Trophoblast cell (in vitro differentiated cells and primary cell): ENCODE results near the gene ANO8.

Experiments used
- DNase-seq, 2 donors: peaks; one replicate each; pipeline ENCODE4 v3.0.0-alpha.2; 2016
- H2AFZ ChIP-seq: 2 replicates; pipeline ENCODE4 v1.6.1; 2013; ENCODE audit warnings: low read length, moderate library complexity, mild to moderate bottlenecking; ENCODE audit not compliant: insufficient read depth, poor library complexity
- H2AK5ac ChIP-seq: 2 replicates; pipeline ENCODE4 v1.6.1; 2013; ENCODE audit warnings: mild to moderate bottlenecking, low read length
- H2BK120ac ChIP-seq: 2 replicates; pipeline ENCODE4 v1.6.1; 2013; ENCODE audit warnings: low read length, mild to moderate bottlenecking, moderate library complexity; ENCODE audit not compliant: insufficient read depth, poor library complexity
- H2BK12ac ChIP-seq: 2 replicates; pipeline ENCODE4 v1.6.1; 2013; ENCODE audit warnings: mild to moderate bottlenecking, low read length, moderate library complexity
- H2BK5ac ChIP-seq: 2 replicates; pipeline ENCODE4 v1.6.1; 2013; ENCODE audit warnings: low read length, low read depth, moderate library complexity, mild to moderate bottlenecking; ENCODE audit not compliant: poor library complexity
- H3K14ac ChIP-seq: 2 replicates; pipeline ENCODE4 v1.6.1; 2013; ENCODE audit warnings: mild to moderate bottlenecking, low read length
- H3K18ac ChIP-seq: 2 replicates; pipeline ENCODE4 v1.6.1; 2013; ENCODE audit warnings: mild to moderate bottlenecking, low read length
- H3K23ac ChIP-seq: 2 replicates; pipeline ENCODE4 v1.6.1; 2013; ENCODE audit warnings: low read length
- H3K27ac ChIP-seq: 2 replicates; pipeline ENCODE4 v1.5.1; 2013; ENCODE audit warnings: low read depth, mild to moderate bottlenecking, inconsistent platforms, low read length, moderate library complexity
- H3K27me3 ChIP-seq: 2 replicates; pipeline ENCODE4 v1.6.1; 2013; ENCODE audit warnings: inconsistent platforms, mild to moderate bottlenecking, low read length, moderate library complexity; ENCODE audit not compliant: insufficient read depth
- H3K36me3 ChIP-seq, 2 experiments: 1 replicate in 1 of 2; 2 replicates in 1 of 2; pipeline ENCODE4 v1.6.1; 2013; ENCODE audit warnings: low read length in 2 of 2, mild to moderate bottlenecking in 2 of 2, moderate library complexity in 1 of 2; ENCODE audit not compliant: insufficient read depth in 2 of 2, control insufficient read depth in 1 of 2
- H3K4ac ChIP-seq: 2 replicates; pipeline ENCODE4 v1.6.1; 2013; ENCODE audit warnings: low read depth, mild to moderate bottlenecking, low read length, moderate library complexity
- H3K4me1 ChIP-seq, 2 experiments: 1 replicate in 1 of 2; 2 replicates in 1 of 2; pipeline ENCODE4 v1.6.1; 2013; ENCODE audit warnings: low read length in 2 of 2, mild to moderate bottlenecking in 2 of 2, moderate library complexity in 1 of 2; ENCODE audit not compliant: insufficient read depth in 2 of 2, control insufficient read depth in 1 of 2
- H3K4me2 ChIP-seq: 2 replicates; pipeline ENCODE4 v1.6.1; 2013; ENCODE audit warnings: inconsistent platforms, mild to moderate bottlenecking, low read length, moderate library complexity
- H3K4me3 ChIP-seq: 2 replicates; pipeline ENCODE4 v1.5.1; 2013; ENCODE audit warnings: mild to moderate bottlenecking, low read depth, low read length, inconsistent platforms
- H3K79me1 ChIP-seq: one replicate; pipeline ENCODE4 v1.6.1; 2013; ENCODE audit warnings: low read length
- H3K79me2 ChIP-seq: 2 replicates; pipeline ENCODE4 v1.6.1; 2013; ENCODE audit warnings: low read length, mild to moderate bottlenecking; ENCODE audit not compliant: control insufficient read depth, insufficient read depth, poor library complexity
- H3K9ac ChIP-seq: 2 replicates; pipeline ENCODE4 v1.6.1; 2013; ENCODE audit warnings: mild to moderate bottlenecking, low read length
- H3K9me3 ChIP-seq: 2 replicates; pipeline ENCODE4 v1.6.1; 2013; ENCODE audit warnings: low read depth, mild to moderate bottlenecking, control low read depth, inconsistent platforms, low read length; ENCODE audit not compliant: insufficient read depth
- H4K12ac ChIP-seq: 2 replicates; pipeline ENCODE4 v1.6.1; 2013; ENCODE audit warnings: low read depth, mild to moderate bottlenecking, low read length, moderate library complexity
- H4K8ac ChIP-seq: 2 replicates; pipeline ENCODE4 v1.6.1; 2013; ENCODE audit warnings: low read depth, mild to moderate bottlenecking, low read length, moderate library complexity
- H4K91ac ChIP-seq: one replicate; pipeline ENCODE4 v1.6.1; 2013; ENCODE audit warnings: low read depth, mild to moderate bottlenecking, low read length, moderate library complexity
- WGBS: extraction: QIAGEN DNeasy Blood & Tissue Kit; methylation state at CpG from one replicate; pipeline ENCODE4 v1.1.7; 2013; ENCODE audit warnings: missing lambda C conversion rate; ENCODE audit not compliant: insufficient read length, insufficient coverage; ENCODE audit errors: extremely low coverage; 5-methylcytosine and 5-hydroxymethylcytosine counted together

ANO8 gene

DNA sequence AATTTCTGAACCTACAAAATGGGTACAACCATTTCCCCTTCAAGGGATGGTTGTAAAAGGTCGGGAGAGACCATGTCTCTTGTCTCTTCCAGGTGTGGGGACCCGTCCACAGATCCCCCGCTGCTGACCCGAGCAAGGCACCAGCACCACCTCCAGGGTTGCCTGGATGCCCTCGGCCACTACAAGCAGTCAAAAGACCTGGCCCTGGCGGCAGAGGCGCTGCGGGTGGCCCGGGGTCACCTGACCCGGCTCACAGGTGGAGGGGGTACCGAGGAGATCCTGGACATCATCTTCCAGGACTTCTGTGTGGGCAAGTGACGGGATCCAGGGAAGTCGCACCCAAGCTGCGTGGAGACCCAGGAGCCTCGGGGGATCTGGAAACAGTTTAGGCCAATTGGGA lies 6.7 kb upstream of the ANO8 start:
- no peaks in the 10 kb centered on the region for H3K9me3 ChIP-seq
- H4K12ac ChIP-seq, result no peak overlapping the region
- no peak overlapping the region for H3K4me3 ChIP-seq
- no peak overlapping the region for H3K23ac ChIP-seq
- no peak overlapping the region for H2AK5ac ChIP-seq
- no peak overlapping the region for H4K91ac ChIP-seq
- WGBS, result no CpG with 5 or more reads among the region's 15 CpGs
- H3K27ac ChIP-seq, result no peak overlapping the region
- no peak overlapping the region for H2BK120ac ChIP-seq
- H3K36me3 ChIP-seq, result peaks cover 4 to 5% of the 10 kb centered on the region in 2 experiments
- no peak overlapping the region for H2BK12ac ChIP-seq
- no peak for DNase-seq
- no peak overlapping the region for H3K18ac ChIP-seq
- H3K14ac ChIP-seq, result no peak overlapping the region
- H3K4ac ChIP-seq, result no peak overlapping the region
- no peak overlapping the region for H4K8ac ChIP-seq
- no peak overlapping the region for H2AFZ ChIP-seq
- H3K4me1 ChIP-seq, result peaks cover 8 to 10% of the 10 kb centered on the region in 2 experiments
- no peak overlapping the region for H3K9ac ChIP-seq
- peaks cover 2% of the 10 kb centered on the region for H3K79me2 ChIP-seq
- no peak overlapping the region for H3K4me2 ChIP-seq
- H3K27me3 ChIP-seq, result no peaks in the 10 kb centered on the region
- peaks cover 11% of the 10 kb centered on the region for H3K79me1 ChIP-seq
- no peak overlapping the region for H2BK5ac ChIP-seq

DNA sequence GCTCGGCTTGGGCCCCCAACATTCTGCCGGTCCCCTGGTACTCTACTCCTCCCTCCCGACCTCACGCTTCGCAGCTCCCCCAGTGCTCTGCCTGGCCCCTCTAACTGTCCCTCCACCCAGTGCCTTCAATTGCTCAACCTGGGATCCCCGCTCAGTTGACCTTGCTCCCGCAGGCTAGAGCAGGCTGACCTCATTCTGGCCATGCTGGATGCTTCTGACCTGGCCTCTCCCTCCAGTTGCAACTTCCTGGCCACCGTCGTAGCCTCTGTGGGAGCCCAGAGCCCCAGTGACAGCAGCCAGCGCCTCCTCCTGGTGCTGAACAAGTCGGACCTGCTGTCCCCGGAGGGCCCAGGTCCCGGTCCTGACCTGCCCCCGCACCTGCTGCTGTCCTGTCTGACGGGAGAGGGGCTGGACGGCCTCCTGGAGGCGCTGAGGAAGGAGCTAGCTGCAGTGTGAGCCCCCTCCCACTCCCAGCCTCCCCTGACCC lies 6.3 kb upstream of the ANO8 start:
- H3K4me3 ChIP-seq, result no peak overlapping the region
- H3K79me1 ChIP-seq, result peaks cover 11% of the 10 kb centered on the region
- no peak overlapping the region for H2AFZ ChIP-seq
- no peak overlapping the region for H3K4me2 ChIP-seq
- no peaks in the 10 kb centered on the region for H3K9me3 ChIP-seq
- no peak overlapping the region for H2BK5ac ChIP-seq
- no peak overlapping the region for H4K12ac ChIP-seq
- H2BK12ac ChIP-seq, result no peak overlapping the region
- H3K27ac ChIP-seq, result no peak overlapping the region
- H3K14ac ChIP-seq, result no peak overlapping the region
- H4K8ac ChIP-seq, result no peak overlapping the region
- H3K36me3 ChIP-seq, result peaks cover 4 to 5% of the 10 kb centered on the region in 2 experiments
- H3K4ac ChIP-seq, result no peak overlapping the region
- no peak for DNase-seq
- H3K23ac ChIP-seq, result no peak overlapping the region
- peaks cover 8 to 10% of the 10 kb centered on the region in 2 experiments for H3K4me1 ChIP-seq
- no CpG with 5 or more reads among the region's 17 CpGs for WGBS
- H4K91ac ChIP-seq, result no peak overlapping the region
- H2BK120ac ChIP-seq, result no peak overlapping the region
- no peak overlapping the region for H3K18ac ChIP-seq
- H2AK5ac ChIP-seq, result no peak overlapping the region
- no peaks in the 10 kb centered on the region for H3K27me3 ChIP-seq
- H3K79me2 ChIP-seq, result peaks cover 2% of the 10 kb centered on the region
- H3K9ac ChIP-seq, result no peak overlapping the region

DNA sequence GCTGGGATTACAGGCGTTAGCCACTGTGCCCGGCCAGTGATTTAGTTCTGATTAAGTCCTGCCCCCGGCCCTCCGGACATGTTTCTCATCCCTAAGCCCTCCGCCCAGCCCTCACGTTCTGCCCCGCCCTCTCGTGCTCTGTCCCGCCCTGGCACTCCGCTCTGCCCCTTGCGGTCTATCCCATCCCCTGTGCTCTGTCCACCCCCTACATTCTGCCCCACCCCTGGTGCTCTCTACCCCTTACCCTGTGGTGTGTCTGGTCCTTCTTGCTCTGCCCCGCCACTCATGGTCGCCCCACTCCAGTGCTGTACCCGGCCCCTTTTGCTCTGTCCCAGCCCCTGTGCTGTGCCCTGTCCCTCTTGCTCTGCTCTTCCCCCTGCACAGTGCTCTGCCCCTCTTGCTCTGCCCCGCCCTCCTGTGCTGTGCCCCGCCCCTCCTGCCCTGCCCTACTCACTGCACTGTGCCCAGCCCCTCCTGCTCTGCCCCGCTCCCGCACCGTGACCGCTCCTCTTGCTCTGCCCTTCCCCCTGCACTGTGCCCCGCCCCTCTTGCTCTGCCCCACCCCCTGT lies 5.7 kb upstream of the ANO8 start:
- peaks cover 11% of the 10 kb centered on the region for H3K79me1 ChIP-seq
- H2AFZ ChIP-seq, result no peak overlapping the region
- DNase-seq, result no peak
- no peak overlapping the region for H4K8ac ChIP-seq
- H2BK120ac ChIP-seq, result no peak overlapping the region
- no peak overlapping the region for H3K27ac ChIP-seq
- H3K23ac ChIP-seq, result no peak overlapping the region
- no peak overlapping the region for H2AK5ac ChIP-seq
- H3K9ac ChIP-seq, result no peak overlapping the region
- no peak overlapping the region for H3K4ac ChIP-seq
- H3K14ac ChIP-seq, result no peak overlapping the region
- no peak overlapping the region for H3K4me2 ChIP-seq
- WGBS, result no CpG with 5 or more reads among the region's 21 CpGs
- no peak overlapping the region for H3K4me3 ChIP-seq
- no peaks in the 10 kb centered on the region for H3K9me3 ChIP-seq
- no peaks in the 10 kb centered on the region for H3K27me3 ChIP-seq
- H4K12ac ChIP-seq, result no peak overlapping the region
- H2BK12ac ChIP-seq, result no peak overlapping the region
- peaks cover 8 to 10% of the 10 kb centered on the region in 2 experiments for H3K4me1 ChIP-seq
- H3K18ac ChIP-seq, result no peak overlapping the region
- peaks cover 2% of the 10 kb centered on the region for H3K79me2 ChIP-seq
- no peak overlapping the region for H4K91ac ChIP-seq
- H3K36me3 ChIP-seq, result peaks cover 4 to 5% of the 10 kb centered on the region in 2 experiments
- H2BK5ac ChIP-seq, result no peak overlapping the region

DNA sequence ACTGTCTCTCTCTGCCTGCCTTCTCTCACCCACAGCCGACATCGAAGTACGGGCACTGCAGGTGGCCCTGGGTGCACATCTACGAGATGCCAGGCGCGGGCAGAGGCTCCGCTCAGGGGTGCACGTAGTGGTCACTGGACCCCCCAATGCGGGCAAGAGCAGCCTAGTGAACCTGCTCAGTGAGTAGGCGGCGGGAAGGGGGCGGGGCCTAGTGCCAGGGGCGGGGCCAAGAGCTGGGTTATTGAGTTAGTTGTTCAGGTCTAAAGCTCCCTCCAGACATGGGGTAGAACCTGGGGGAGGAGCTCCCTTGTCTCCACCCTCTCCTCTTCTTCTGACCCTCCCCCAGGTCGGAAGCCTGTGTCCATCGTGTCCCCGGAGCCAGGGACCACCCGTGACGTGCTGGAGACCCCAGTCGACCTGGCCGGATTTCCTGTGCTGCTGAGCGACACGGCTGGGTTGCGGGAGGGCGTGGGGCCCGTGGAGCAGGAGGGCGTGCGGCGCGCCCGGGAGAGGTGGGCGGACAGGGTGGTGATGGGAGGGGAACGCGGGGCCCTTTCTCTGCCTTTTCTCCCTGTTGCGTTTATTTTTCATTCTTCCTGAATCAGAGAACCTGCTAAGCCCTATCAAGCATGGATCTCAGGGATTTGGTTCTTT lies 4.6 kb upstream of the ANO8 start:
- no peak overlapping the region for H3K4me3 ChIP-seq
- no peak overlapping the region for H3K4me2 ChIP-seq
- no peak for DNase-seq

More for the DNA sequence above, 4.6 kb upstream of the ANO8 start:
- no peak overlapping the region for H4K8ac ChIP-seq
- no CpG with 5 or more reads among the region's 34 CpGs for WGBS
- no peak overlapping the region for H3K27ac ChIP-seq
- H4K12ac ChIP-seq, result no peak overlapping the region
- H3K79me2 ChIP-seq, result peaks cover 5% of the 10 kb centered on the region
- H3K4me1 ChIP-seq, result peaks cover 13% of the 10 kb centered on the region in 2 experiments
- H3K18ac ChIP-seq, result no peak overlapping the region
- H2BK12ac ChIP-seq, result no peak overlapping the region
- no peaks in the 10 kb centered on the region for H3K27me3 ChIP-seq
- no peak overlapping the region for H2AK5ac ChIP-seq
- H2BK120ac ChIP-seq, result no peak overlapping the region
- no peak overlapping the region for H3K14ac ChIP-seq
- no peak overlapping the region for H3K23ac ChIP-seq
- H3K36me3 ChIP-seq, result peaks cover 4 to 5% of the 10 kb centered on the region in 2 experiments
- H2AFZ ChIP-seq, result no peak overlapping the region
- no peak overlapping the region for H3K4ac ChIP-seq
- peaks cover 19% of the 10 kb centered on the region for H3K79me1 ChIP-seq
- no peaks in the 10 kb centered on the region for H3K9me3 ChIP-seq
- no peak overlapping the region for H3K9ac ChIP-seq
- no peak overlapping the region for H4K91ac ChIP-seq
- no peak overlapping the region for H2BK5ac ChIP-seq
